IPS-NIHi7 (cell line): ENCODE measurements around the gene SIMC1.
A peak's percentile ranks its signal among the peaks of the same experiment; 100 is the strongest.
"Not testable (repeated sequence)": the region's sequence is repeated elsewhere in the genome, so short reads cannot be mapped to it uniquely, and the experiment has no call there.

Source experiments
- DNase-seq: peaks from one replicate; pipeline ENCODE4 v3.0.0; 2012; ENCODE audit warnings: mixed read lengths; ENCODE audit errors: extremely low spot score

SIMC1 gene

GRCh38 chr5:176216393-176216916 is 21.8 kb upstream of the SIMC1 start:
- DNase-seq: not testable (repeated sequence)

- DNase-seq: not testable (repeated sequence)
These were observed 21.0 kb upstream of the SIMC1 start for GRCh38 chr5:176217188-176217729.

- not testable (repeated sequence) for DNase-seq
These were observed 20.5 kb upstream of the SIMC1 start for GRCh38 chr5:176217764-176218163.

DNA sequence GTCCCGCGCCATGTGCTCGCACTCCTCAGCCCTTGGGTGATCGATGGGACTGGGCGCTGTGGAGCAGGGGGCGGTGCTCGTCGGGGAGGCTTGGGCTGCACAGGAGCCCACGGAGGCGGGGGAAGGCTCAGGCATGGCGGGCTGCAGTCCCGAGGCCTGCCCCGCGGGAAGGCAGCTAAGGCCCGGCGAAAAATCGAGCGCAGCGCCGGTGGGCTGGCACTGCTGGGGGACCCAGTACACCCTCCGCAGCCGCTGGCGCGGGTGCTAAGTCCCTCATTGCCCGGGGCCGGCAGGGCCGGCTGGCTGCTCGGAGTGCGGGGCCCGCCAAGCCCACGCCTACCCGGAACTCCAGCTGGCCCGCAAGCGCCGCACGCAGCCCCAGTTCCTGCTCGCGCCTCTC is 16.2 kb upstream of the SIMC1 start:
- DNase-seq: not testable (repeated sequence)

DNA sequence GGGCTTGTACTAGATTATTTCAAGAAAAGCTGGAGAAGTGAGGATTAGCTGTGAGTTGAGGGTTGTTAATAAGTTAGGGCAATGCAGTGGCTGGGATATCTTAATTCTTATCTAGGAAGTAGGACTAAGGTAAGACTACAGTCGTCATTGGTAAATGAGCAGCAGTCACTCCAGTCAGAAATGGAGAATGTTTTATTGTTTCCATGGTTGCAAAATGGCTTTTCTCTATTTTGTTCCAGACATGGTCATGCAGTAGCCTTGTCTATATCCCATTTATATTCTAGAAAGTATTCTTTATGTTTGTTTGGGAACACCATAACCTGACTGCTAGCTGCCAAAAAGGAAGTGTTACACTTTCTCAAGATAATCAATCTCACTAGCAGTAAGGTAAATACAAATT is 9.9 kb upstream of the SIMC1 start:
- not testable (repeated sequence) for DNase-seq

- DNase-seq: not testable (repeated sequence)
These were observed 5.0 kb upstream of the SIMC1 start for GRCh38 chr5:176233253-176233652.

- peak; percentile 7 for DNase-seq
These were observed 3.1 kb upstream of the SIMC1 start for GRCh38 chr5:176235155-176235554.

- DNase-seq: not testable (repeated sequence)
These were observed 540 bp downstream of the SIMC1 start for GRCh38 chr5:176238645-176239283.

GRCh38 chr5:176239304-176239703 is 1.1 kb downstream of the SIMC1 start:
- not testable (repeated sequence) for DNase-seq

DNA sequence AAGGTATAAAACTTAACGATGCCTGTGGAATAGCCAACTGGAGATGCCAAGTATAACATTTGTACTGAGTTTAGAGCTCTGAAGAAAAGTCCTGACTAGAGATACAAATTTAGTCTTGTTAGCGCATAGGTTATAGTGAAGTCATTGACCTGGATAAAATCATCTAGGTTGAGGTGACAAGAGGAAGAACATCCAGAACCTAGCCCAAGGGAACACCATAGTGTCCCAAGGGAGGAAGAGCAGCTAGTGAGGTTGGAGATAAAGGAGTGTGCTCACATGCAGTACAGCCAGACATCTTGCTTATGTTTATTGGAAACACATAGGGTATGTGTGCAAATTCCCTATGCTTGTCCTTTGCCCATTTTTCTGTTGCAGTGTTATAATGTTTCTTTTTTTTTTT is 6.1 kb downstream of the SIMC1 start:
- not testable (repeated sequence) for DNase-seq

DNA sequence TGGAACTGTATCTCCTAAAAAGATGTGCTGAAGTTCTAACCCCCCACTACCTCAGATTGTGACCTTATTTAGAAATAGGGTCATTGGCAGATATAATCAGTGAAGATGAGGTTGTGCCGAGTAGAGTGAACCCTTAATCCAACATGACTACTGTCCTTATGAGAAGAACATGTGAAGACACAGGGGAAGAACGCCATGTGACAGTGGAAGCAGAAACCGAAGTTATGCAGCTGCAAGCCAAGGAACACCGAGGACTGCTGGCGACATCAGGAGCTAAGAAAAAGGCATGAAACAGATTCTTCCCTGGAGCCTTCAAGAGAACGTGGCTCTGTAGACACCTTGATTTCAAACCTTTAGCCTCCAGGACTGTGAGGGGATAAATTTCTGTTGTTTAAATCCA is 6.8 kb downstream of the SIMC1 start:
- DNase-seq: not testable (repeated sequence)

DNA sequence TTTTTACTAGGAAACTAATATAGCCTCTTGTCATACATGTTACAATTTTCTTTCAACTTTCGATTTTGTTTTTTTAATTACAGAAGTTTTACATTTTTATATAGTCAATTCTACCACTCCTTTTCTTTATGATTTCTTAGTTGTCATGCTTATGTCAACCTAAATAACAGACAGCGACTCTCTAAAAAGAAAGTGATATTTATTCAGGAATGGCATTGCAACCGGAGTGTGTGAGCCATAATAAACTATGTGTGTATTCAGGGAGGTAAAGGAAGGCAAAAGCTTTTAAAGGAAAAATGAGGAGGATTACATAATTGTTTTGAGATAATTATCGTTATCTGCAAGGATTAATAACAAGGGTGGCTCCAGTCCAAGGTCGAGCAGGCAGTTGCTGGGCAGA is 7.3 kb downstream of the SIMC1 start:
- DNase-seq: not testable (repeated sequence)

GRCh38 chr5:176250691-176251090 is 12.5 kb downstream of the SIMC1 start:
- DNase-seq: not testable (repeated sequence)

DNA sequence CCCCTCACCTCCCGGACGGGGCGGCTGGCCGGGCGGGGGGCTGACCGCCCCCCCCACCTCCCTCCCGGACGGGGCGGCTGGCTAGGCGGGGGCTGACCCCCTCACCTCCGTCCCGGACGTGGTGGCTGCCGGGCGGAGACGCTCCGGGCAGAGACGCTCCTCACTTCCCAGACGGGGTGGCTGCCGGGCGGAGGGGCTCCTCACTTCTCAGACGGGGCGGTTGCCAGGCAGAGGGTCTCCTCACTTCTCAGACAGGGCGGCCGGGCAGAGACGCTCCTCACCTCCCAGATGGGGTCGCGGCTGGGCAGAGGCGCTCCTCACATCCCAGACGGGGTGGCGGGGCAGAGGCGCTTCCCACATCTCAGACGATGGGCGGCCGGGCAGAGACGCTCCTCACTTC is 13.9 kb downstream of the SIMC1 start:
- DNase-seq: not testable (repeated sequence)

DNA sequence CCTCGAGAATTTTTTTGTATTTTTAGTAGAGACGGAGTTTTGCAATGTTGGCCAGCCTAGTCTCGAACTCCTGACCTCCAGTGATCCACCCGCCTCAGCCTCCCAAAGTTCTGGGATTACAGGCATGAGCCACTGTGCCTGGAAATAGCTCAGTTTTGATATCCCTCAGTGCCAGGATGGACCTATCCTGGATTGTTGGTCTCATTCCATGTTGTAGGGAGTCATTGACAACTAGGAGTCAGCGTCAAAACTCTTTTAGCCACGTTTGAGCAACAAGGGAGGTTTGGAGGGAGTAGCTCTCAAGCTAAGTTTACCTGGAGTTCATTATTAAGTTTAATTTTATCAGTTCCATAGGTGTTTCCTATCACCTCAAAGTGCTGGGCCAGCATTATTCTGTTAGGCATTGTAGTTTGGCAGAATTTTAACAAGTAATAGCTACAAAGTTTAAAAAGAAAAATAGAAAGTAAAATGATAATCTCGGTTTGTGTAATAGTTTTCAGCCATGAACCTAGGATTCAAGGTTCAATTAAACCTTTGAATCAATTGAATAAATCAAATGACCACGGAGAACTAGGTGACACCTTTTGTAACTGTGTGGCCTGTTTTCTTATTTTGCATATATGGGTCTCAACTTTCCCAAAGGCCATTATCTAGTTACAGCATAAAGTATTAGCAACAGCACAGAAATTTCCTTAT is 15.3 kb downstream of the SIMC1 start:
- not testable (repeated sequence) for DNase-seq

DNA sequence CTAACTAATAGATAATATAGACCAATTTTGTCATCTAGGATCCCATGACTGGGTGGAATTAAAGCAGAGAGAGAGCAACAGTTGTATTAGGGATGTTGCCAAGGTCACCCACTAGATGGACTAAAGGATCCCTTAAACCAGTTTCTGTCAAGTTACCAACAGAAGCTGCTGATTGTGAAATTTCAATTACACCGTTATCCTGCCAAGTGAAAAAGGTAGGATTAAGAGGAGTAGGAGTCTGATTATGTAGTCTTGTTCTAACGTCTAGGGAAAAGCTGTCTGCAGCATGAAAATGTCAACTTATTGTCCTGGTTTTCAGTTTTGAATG is 15.8 kb downstream of the SIMC1 start:
- not testable (repeated sequence) for DNase-seq

GRCh38 chr5:176257871-176258505 is 19.8 kb downstream of the SIMC1 start:
- not testable (repeated sequence) for DNase-seq

- not testable (repeated sequence) for DNase-seq
These were observed 22.5 kb downstream of the SIMC1 start for GRCh38 chr5:176260682-176261081.

DNA sequence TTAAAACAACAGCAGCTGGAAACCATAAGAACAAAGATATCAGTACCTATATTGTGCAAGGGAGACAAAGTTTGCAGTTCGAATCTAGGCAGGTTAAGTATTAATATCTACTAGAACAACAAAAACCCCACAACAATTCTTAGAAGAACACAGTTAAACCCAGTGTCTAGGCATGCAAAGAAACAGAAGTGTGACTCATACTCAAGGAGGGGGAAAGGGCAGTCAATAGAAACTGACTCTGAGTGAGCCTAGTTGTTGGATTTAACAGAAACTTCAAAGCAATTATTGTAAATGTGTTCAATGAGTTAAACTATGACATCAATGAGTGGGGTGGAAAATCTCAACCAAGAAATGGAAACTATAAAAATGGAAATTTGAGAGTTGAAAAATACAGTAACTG is 28.2 kb downstream of the SIMC1 start:
- DNase-seq: not testable (repeated sequence)

GRCh38 chr5:176289018-176289417 is 50.8 kb downstream of the SIMC1 start:
- DNase-seq: not testable (repeated sequence)

- DNase-seq: not testable (repeated sequence)
These were observed 52.0 kb downstream of the SIMC1 start for GRCh38 chr5:176290057-176290840.

- not testable (repeated sequence) for DNase-seq
These were observed 67.1 kb downstream of the SIMC1 start for GRCh38 chr5:176305356-176305755.
